Body of pancreas (tissue), 4 donors: ENCODE data around the gene POU3F3. TPM values are rescaled to one million over a fixed set of nuclear protein-coding genes. Genes with fewer than 3 reads are reported as not detected.

Source experiments
- ATAC-seq: fragments of 150-250 bp; one replicate; pipeline ENCODE4 v1.9.1; 2016
- DNase-seq, 4 donors: peaks; one replicate each; pipeline ENCODE4 v3.0.0-alpha.2; 2019
- H3K27ac ChIP-seq, 4 donors: fragments of 200-600 bp; sonication (generic); 1 replicate in 3 of 4; 2 replicates in 1 of 4; pipeline versions ENCODE4 v1.5.1 to v1.6.1; 2016 to 2019; ENCODE audit warnings: mild to moderate bottlenecking in 1 of 4, mixed read lengths in 1 of 4, moderate library complexity in 1 of 4
- H3K27me3 ChIP-seq, 2 donors: fragments of 200-600 bp; sonication (generic); one replicate each; pipeline ENCODE4 v1.6.0; 2016; ENCODE audit warnings: mild to moderate bottlenecking in 1 of 2
- H3K36me3 ChIP-seq, 2 donors: fragments of 200-600 bp; sonication (generic); replicated peaks in 1 of 2; 2 replicates each; pipeline ENCODE4 v1.5.1; 2016; ENCODE audit warnings: low read depth in 2 of 2; ENCODE audit not compliant: insufficient read depth in 1 of 2
- H3K4me1 ChIP-seq: fragments of 200-600 bp; sonication (generic); one replicate; pipeline ENCODE4 v1.6.0; 2016
- H3K4me3 ChIP-seq, 2 donors: fragments of 200-600 bp; sonication (generic); 1 replicate in 1 of 2; 2 replicates in 1 of 2; pipeline ENCODE4 v1.5.1; 2016 to 2019
- H3K9me3 ChIP-seq, 3 donors: fragments of 200-600 bp; sonication (generic); 1 replicate in 2 of 3; 2 replicates in 1 of 3; pipeline ENCODE4 v1.5.1; 2016
- POLR2A ChIP-seq, 3 donors: fragments of 450-650 bp; IDR thresholded peaks; one replicate each; pipeline ENCODE4 v1.6.1; 2016; ENCODE audit warnings: antibody characterized with exemption in 3 of 3, mild to moderate bottlenecking in 2 of 3
- WGBS, 2 donors: methylation state at CpG; one replicate each; pipeline ENCODE4 v1.1.5; 2017; 5-methylcytosine and 5-hydroxymethylcytosine counted together
- intact Hi-C: fragments of 100-400 bp; cut with DNase I; formaldehyde crosslinking; loops from one replicate; pipeline ENCODE4 v1.15.1; 2023
- total RNA-seq, 2 donors: library from RNA; depleted of rRNA; stranded (reverse); fragments of >200 nt; gene quantifications; one replicate each; pipeline ENCODE4 v1.1.0, GENCODE V29; 2016
- TF ChIP-seq, protein P1 (sequence below), 7 experiments: fragments of 450-650 bp in 4 of 7; fragments of 200-600 bp in 3 of 7; sonication (generic) in 3 of 7; IDR thresholded peaks; one replicate each; pipeline ENCODE4 v1.5.1; 2016 to 2019; ENCODE audit warnings: antibody characterized with exemption in 7 of 7

Gene POU3F3
- total RNA-seq, 2 donors from 2014 or later: not detected

DNA sequence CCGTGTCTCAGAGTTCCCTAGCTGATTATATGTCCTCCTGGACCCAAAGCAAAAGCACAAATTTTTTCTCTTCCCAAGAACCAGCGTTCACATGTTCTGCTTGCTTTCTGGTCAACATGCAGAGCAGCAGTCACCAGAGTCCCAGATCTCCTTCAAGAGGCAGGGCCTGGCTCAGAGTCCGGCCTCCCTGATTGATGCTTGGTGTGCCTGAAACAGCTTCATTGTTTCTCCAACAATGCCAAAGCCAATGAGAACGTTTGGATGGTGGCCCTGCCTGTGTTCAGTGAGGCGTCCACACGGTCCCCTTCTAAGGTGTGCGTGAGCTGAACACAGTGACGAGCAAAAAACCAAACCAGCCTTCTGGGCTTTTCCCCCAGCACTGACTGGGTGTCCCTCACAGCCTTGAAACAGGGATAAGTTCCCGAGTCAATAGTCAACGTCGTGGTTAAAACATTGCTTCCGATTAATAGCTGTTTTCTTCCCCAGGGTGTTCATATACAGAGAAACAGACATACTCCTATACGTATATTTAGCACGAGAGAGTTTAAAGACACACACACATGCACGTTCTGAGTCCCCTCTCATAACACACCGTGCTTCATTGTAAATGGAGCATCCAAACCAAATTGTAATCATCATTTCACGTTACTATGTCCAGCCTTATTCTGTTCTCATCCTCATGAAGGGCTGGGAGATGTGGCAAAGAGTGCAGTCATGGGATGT, 19.3 kb upstream of the POU3F3 start:
- Histone ChIP-seq H3K36me3 (no peaks in the 10 kb centered on the region), H3K4me1 (no peaks in the 10 kb centered on the region), H3K4me3 (no peak overlapping the region), H3K27me3 (no peaks in the 10 kb centered on the region), H3K27ac (no peak overlapping the region), H3K9me3 (no peaks in the 10 kb centered on the region)
- TF ChIP-seq, protein P1, sequence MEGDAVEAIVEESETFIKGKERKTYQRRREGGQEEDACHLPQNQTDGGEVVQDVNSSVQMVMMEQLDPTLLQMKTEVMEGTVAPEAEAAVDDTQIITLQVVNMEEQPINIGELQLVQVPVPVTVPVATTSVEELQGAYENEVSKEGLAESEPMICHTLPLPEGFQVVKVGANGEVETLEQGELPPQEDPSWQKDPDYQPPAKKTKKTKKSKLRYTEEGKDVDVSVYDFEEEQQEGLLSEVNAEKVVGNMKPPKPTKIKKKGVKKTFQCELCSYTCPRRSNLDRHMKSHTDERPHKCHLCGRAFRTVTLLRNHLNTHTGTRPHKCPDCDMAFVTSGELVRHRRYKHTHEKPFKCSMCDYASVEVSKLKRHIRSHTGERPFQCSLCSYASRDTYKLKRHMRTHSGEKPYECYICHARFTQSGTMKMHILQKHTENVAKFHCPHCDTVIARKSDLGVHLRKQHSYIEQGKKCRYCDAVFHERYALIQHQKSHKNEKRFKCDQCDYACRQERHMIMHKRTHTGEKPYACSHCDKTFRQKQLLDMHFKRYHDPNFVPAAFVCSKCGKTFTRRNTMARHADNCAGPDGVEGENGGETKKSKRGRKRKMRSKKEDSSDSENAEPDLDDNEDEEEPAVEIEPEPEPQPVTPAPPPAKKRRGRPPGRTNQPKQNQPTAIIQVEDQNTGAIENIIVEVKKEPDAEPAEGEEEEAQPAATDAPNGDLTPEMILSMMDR (IDR thresholded peaks at IDR 0.05): no peak
- TF ChIP-seq POLR2A (IDR thresholded peaks at IDR 0.05): no peak
- DNase-seq: no peak
- no peak for ATAC-seq
- intact Hi-C loops: no loop called here
- 66 to 73% methylated on average over 17 of the region's 17 CpGs for WGBS, 2 donors

DNA sequence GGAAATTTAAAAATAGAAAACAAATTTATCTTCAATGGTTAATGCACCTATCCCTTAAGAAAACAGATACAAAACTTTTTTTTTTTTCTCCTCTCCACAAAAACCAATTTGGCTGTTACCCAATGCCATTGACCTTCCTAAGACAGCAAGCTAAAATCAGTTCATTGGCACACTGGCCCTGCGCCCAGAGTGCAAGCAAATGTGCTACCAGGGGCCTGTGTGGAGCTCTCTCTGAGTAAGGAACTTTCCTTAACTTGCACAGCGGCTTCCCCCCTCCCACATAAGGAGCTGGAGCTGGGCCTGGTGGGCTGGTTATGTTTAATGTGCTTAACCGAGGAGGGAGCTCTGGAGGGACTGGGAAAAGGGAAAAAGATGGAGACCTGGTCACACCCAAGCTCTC, 17.6 kb upstream of the POU3F3 start:
- Histone ChIP-seq H3K9me3 (no peaks in the 10 kb centered on the region), H3K27ac (no peak overlapping the region), H3K27me3 (no peaks in the 10 kb centered on the region), H3K4me3 (no peak overlapping the region), H3K36me3 (no peaks in the 10 kb centered on the region), H3K4me1 (no peaks in the 10 kb centered on the region)
- 52 to 62% methylated on average over 3 of the region's 3 CpGs for WGBS, 2 donors
- DNase-seq (no peak), ATAC-seq (no peak)
- TF ChIP-seq, protein P1 (IDR thresholded peaks at IDR 0.05): no peak
- no peak for TF ChIP-seq POLR2A (IDR thresholded peaks at IDR 0.05)
- intact Hi-C loops: no loop called here

DNA sequence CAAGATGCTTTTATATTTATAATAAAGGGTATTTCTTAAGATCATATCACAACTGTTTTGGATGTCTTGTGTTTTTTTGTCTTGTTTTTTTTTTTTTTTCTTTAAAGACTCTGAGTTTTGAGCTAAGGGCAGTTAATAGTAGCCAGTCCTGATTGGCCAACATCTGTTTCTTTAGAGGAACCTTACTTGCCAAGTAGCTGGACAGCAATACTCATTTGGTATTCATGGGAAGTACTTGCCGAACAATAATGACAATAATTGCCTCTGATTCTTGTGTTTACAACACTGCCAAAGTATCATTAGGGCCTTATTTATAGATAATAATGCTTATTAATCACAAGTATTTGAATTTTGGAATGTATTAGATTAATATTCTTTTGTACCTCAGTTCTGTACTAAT, 17.1 kb upstream of the POU3F3 start:
- Histone ChIP-seq H3K36me3 (no peaks in the 10 kb centered on the region), H3K27ac (no peak overlapping the region), H3K9me3 (no peaks in the 10 kb centered on the region), H3K27me3 (peaks cover 0 to 5% of the 10 kb centered on the region in 2 donors), H3K4me3 (no peak overlapping the region), H3K4me1 (no peaks in the 10 kb centered on the region)
- no peak for TF ChIP-seq POLR2A (IDR thresholded peaks at IDR 0.05)
- TF ChIP-seq, protein P1 (IDR thresholded peaks at IDR 0.05): no peak
- no peak for ATAC-seq
- no peak for DNase-seq
- 58 to 73% methylated on average over 1 of the region's 1 CpG for WGBS, 2 donors
- intact Hi-C loops: no loop called here

DNA sequence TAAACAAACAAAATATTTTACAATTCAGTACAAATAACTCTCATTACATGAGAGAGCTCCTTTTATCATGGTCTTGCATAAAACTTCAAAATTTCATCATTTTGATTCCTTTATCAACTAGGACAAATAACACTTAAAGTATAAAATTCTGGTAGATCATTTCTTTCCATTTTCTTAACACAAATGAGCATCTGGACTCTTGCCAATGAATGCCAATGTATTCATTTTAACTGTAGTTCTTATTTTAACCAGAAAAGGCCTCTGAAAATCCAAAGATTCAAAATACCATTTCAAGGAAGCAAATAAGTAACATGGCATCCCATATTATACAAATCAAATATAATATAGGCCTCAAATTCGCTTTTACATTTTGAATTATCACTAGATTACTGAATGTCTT, 13.8 kb upstream of the POU3F3 start:
- ATAC-seq: no peak
- no peak for TF ChIP-seq POLR2A (IDR thresholded peaks at IDR 0.05)
- no peaks in the 10 kb centered on the region for H3K9me3 ChIP-seq
- H3K4me1 ChIP-seq: peaks cover 25% of the 10 kb centered on the region
- intact Hi-C loops: no loop called here
- H3K27me3 ChIP-seq: peaks cover 0 to 36% of the 10 kb centered on the region in 2 donors
- DNase-seq: no peak
- H3K27ac ChIP-seq: no peak overlapping the region
- H3K36me3 ChIP-seq: no peaks in the 10 kb centered on the region
- no peak overlapping the region for H3K4me3 ChIP-seq
- WGBS, 2 donors: 58 to 81% methylated on average over 1 of the region's 1 CpG

DNA sequence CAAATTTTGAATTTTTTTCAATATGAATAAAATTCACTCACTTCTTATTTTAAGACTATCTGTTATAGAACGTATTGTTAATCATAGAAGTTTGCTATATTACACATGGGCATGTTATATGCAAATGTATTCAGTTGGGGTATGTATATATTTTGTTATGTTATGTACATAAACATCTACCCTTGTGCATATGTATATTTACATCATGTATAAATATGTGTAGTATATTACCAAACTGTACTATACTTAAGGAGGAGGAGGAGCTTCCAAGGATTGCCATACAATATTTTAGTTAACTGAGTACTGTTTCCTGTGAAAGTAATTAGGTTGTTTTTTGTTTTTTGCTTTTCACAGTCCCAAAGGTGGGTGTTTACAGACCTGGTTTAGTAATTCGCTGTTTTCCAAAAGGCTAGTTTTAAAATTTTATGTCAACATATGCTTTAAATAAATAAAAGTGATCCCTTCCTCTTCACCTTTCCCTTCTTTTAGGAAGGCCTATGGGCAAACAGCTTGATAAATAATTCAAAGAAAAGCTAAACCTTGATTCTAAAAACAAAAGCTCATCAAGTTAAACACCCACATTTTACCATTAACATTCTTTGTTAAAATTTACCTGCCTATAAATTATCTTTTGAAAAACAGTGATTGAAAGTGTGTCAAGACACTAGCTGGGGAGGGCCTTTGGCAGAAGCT, 12.9 kb upstream of the POU3F3 start:
- Histone ChIP-seq H3K36me3 (no peaks in the 10 kb centered on the region), H3K27me3 (peaks cover 0 to 45% of the 10 kb centered on the region in 2 donors), H3K4me1 (peaks cover 27% of the 10 kb centered on the region), H3K27ac (no peak overlapping the region), H3K4me3 (no peak overlapping the region), H3K9me3 (no peaks in the 10 kb centered on the region)
- TF ChIP-seq, protein P1 (IDR thresholded peaks at IDR 0.05): no peak
- TF ChIP-seq POLR2A (IDR thresholded peaks at IDR 0.05): no peak
- ATAC-seq (no peak), DNase-seq (no peak)
- 72 to 86% methylated on average over 2 of the region's 2 CpGs for WGBS, 2 donors
- intact Hi-C loops: no loop called here
